ENCODE results near the gene IL3.

DNA sequence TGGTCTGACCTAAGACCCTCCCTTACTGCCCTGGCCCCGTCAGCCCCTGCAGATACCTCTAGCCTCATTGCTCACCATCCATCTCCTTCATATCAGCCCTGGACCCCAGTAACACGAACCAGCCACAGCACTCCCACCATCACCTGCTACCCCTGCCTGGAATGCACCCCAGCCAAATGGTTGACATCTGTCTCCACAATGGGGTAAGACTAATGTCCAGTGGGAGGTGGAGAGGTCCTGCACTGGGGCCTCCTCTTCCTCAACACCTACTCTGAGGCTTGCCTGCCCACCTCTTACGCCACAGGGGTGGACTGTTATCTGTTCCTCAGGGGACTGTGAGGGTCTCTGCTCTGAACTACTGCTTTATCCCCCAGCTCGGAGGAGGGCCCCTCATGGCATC lies 25.2 kb downstream of the IL3 start:
- TF ChIP-seq, protein P1, sequence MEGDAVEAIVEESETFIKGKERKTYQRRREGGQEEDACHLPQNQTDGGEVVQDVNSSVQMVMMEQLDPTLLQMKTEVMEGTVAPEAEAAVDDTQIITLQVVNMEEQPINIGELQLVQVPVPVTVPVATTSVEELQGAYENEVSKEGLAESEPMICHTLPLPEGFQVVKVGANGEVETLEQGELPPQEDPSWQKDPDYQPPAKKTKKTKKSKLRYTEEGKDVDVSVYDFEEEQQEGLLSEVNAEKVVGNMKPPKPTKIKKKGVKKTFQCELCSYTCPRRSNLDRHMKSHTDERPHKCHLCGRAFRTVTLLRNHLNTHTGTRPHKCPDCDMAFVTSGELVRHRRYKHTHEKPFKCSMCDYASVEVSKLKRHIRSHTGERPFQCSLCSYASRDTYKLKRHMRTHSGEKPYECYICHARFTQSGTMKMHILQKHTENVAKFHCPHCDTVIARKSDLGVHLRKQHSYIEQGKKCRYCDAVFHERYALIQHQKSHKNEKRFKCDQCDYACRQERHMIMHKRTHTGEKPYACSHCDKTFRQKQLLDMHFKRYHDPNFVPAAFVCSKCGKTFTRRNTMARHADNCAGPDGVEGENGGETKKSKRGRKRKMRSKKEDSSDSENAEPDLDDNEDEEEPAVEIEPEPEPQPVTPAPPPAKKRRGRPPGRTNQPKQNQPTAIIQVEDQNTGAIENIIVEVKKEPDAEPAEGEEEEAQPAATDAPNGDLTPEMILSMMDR (IDR thresholded peaks at IDR 0.05; ENCODE audit: low read depth, low read length, poor library complexity, severe bottlenecking), result no peak
- TF ChIP-seq EZH2phosphoT487 (IDR thresholded peaks at IDR 0.05; ENCODE audit: borderline replicate concordance, low read length), result no peak
